Trophoblast cell (in vitro differentiated cells and primary cell): ENCODE measurements around the gene MSI1.

ENCODE experiments used
- DNase-seq, 2 donors: peaks; one replicate each; pipeline ENCODE4 v3.0.0-alpha.2; 2016
- H2AFZ ChIP-seq: 2 replicates; pipeline ENCODE4 v1.6.1; 2013; ENCODE audit warnings: low read length, moderate library complexity, mild to moderate bottlenecking; ENCODE audit not compliant: insufficient read depth, poor library complexity
- H2AK5ac ChIP-seq: 2 replicates; pipeline ENCODE4 v1.6.1; 2013; ENCODE audit warnings: mild to moderate bottlenecking, low read length
- H2BK120ac ChIP-seq: 2 replicates; pipeline ENCODE4 v1.6.1; 2013; ENCODE audit warnings: low read length, mild to moderate bottlenecking, moderate library complexity; ENCODE audit not compliant: insufficient read depth, poor library complexity
- H2BK12ac ChIP-seq: 2 replicates; pipeline ENCODE4 v1.6.1; 2013; ENCODE audit warnings: mild to moderate bottlenecking, low read length, moderate library complexity
- H2BK5ac ChIP-seq: 2 replicates; pipeline ENCODE4 v1.6.1; 2013; ENCODE audit warnings: low read length, low read depth, moderate library complexity, mild to moderate bottlenecking; ENCODE audit not compliant: poor library complexity
- H3K14ac ChIP-seq: 2 replicates; pipeline ENCODE4 v1.6.1; 2013; ENCODE audit warnings: mild to moderate bottlenecking, low read length
- H3K18ac ChIP-seq: 2 replicates; pipeline ENCODE4 v1.6.1; 2013; ENCODE audit warnings: mild to moderate bottlenecking, low read length
- H3K23ac ChIP-seq: 2 replicates; pipeline ENCODE4 v1.6.1; 2013; ENCODE audit warnings: low read length
- H3K27ac ChIP-seq: 2 replicates; pipeline ENCODE4 v1.5.1; 2013; ENCODE audit warnings: low read depth, mild to moderate bottlenecking, inconsistent platforms, low read length, moderate library complexity
- H3K27me3 ChIP-seq: 2 replicates; pipeline ENCODE4 v1.6.1; 2013; ENCODE audit warnings: inconsistent platforms, mild to moderate bottlenecking, low read length, moderate library complexity; ENCODE audit not compliant: insufficient read depth
- H3K36me3 ChIP-seq, 2 experiments: 1 replicate in 1 of 2; 2 replicates in 1 of 2; pipeline ENCODE4 v1.6.1; 2013; ENCODE audit warnings: low read length in 2 of 2, mild to moderate bottlenecking in 2 of 2, moderate library complexity in 1 of 2; ENCODE audit not compliant: insufficient read depth in 2 of 2, control insufficient read depth in 1 of 2
- H3K4ac ChIP-seq: 2 replicates; pipeline ENCODE4 v1.6.1; 2013; ENCODE audit warnings: low read depth, mild to moderate bottlenecking, low read length, moderate library complexity
- H3K4me1 ChIP-seq, 2 experiments: 1 replicate in 1 of 2; 2 replicates in 1 of 2; pipeline ENCODE4 v1.6.1; 2013; ENCODE audit warnings: low read length in 2 of 2, mild to moderate bottlenecking in 2 of 2, moderate library complexity in 1 of 2; ENCODE audit not compliant: insufficient read depth in 2 of 2, control insufficient read depth in 1 of 2
- H3K4me2 ChIP-seq: 2 replicates; pipeline ENCODE4 v1.6.1; 2013; ENCODE audit warnings: inconsistent platforms, mild to moderate bottlenecking, low read length, moderate library complexity
- H3K4me3 ChIP-seq: 2 replicates; pipeline ENCODE4 v1.5.1; 2013; ENCODE audit warnings: mild to moderate bottlenecking, low read depth, low read length, inconsistent platforms
- H3K79me1 ChIP-seq: one replicate; pipeline ENCODE4 v1.6.1; 2013; ENCODE audit warnings: low read length
- H3K79me2 ChIP-seq: 2 replicates; pipeline ENCODE4 v1.6.1; 2013; ENCODE audit warnings: low read length, mild to moderate bottlenecking; ENCODE audit not compliant: control insufficient read depth, insufficient read depth, poor library complexity
- H3K9ac ChIP-seq: 2 replicates; pipeline ENCODE4 v1.6.1; 2013; ENCODE audit warnings: mild to moderate bottlenecking, low read length
- H3K9me3 ChIP-seq: 2 replicates; pipeline ENCODE4 v1.6.1; 2013; ENCODE audit warnings: low read depth, mild to moderate bottlenecking, control low read depth, inconsistent platforms, low read length; ENCODE audit not compliant: insufficient read depth
- H4K12ac ChIP-seq: 2 replicates; pipeline ENCODE4 v1.6.1; 2013; ENCODE audit warnings: low read depth, mild to moderate bottlenecking, low read length, moderate library complexity
- H4K8ac ChIP-seq: 2 replicates; pipeline ENCODE4 v1.6.1; 2013; ENCODE audit warnings: low read depth, mild to moderate bottlenecking, low read length, moderate library complexity
- H4K91ac ChIP-seq: one replicate; pipeline ENCODE4 v1.6.1; 2013; ENCODE audit warnings: low read depth, mild to moderate bottlenecking, low read length, moderate library complexity
- WGBS: extraction: QIAGEN DNeasy Blood & Tissue Kit; methylation state at CpG from one replicate; pipeline ENCODE4 v1.1.7; 2013; ENCODE audit warnings: missing lambda C conversion rate; ENCODE audit not compliant: insufficient read length, insufficient coverage; ENCODE audit errors: extremely low coverage; 5-methylcytosine and 5-hydroxymethylcytosine counted together

Gene MSI1

GRCh38 chr12:120357104-120357503 lies 11.9 kb downstream of the MSI1 start:
- Histone ChIP-seq H3K36me3 (peaks cover 10 to 12% of the 10 kb centered on the region in 2 experiments), H3K23ac (no peak overlapping the region), H4K8ac (no peak overlapping the region), H3K4me1 (peaks cover 21 to 28% of the 10 kb centered on the region in 2 experiments), H3K9ac (no peak overlapping the region), H3K9me3 (no peaks in the 10 kb centered on the region), H2BK12ac (no peak overlapping the region), H4K12ac (no peak overlapping the region), H2AK5ac (peak overlapping the region; percentile 19), H3K4me2 (no peak overlapping the region), H2BK120ac (no peak overlapping the region), H3K4ac (no peak overlapping the region), H3K18ac (no peak overlapping the region), H3K79me2 (peaks cover 5% of the 10 kb centered on the region), H3K4me3 (no peak overlapping the region), H2BK5ac (no peak overlapping the region), H4K91ac (peak overlapping the region; percentile 4), H2AFZ (no peak overlapping the region), H3K79me1 (peaks cover 16% of the 10 kb centered on the region), H3K27ac (peak overlapping the region; percentile 7), H3K14ac (no peak overlapping the region), H3K27me3 (no peaks in the 10 kb centered on the region)
- no peak for DNase-seq
- WGBS, result no CpG with 5 or more reads among the region's 5 CpGs

GRCh38 chr12:120356567-120357030 lies 12.4 kb downstream of the MSI1 start:
- peaks cover 17 to 25% of the 10 kb centered on the region in 2 experiments for H3K4me1 ChIP-seq
- no peaks in the 10 kb centered on the region for H3K9me3 ChIP-seq
- no peak overlapping the region for H3K18ac ChIP-seq
- H3K14ac ChIP-seq, result no peak overlapping the region
- no peak overlapping the region for H3K27ac ChIP-seq
- H4K12ac ChIP-seq, result no peak overlapping the region
- no peaks in the 10 kb centered on the region for H3K27me3 ChIP-seq
- H4K91ac ChIP-seq, result no peak overlapping the region
- H3K79me1 ChIP-seq, result peaks cover 12% of the 10 kb centered on the region
- no peak overlapping the region for H2AFZ ChIP-seq
- H2AK5ac ChIP-seq, result no peak overlapping the region
- H3K4ac ChIP-seq, result no peak overlapping the region
- H4K8ac ChIP-seq, result no peak overlapping the region
- H3K9ac ChIP-seq, result no peak overlapping the region
- H2BK120ac ChIP-seq, result no peak overlapping the region
- no CpG with 5 or more reads among the region's 13 CpGs for WGBS
- H3K79me2 ChIP-seq, result peaks cover 3% of the 10 kb centered on the region
- no peak overlapping the region for H3K4me2 ChIP-seq
- no peak overlapping the region for H2BK5ac ChIP-seq
- peaks cover 8 to 14% of the 10 kb centered on the region in 2 experiments for H3K36me3 ChIP-seq
- no peak overlapping the region for H3K4me3 ChIP-seq
- no peak overlapping the region for H3K23ac ChIP-seq
- DNase-seq, result peak; percentile 98 to 100
- no peak overlapping the region for H2BK12ac ChIP-seq

- Histone ChIP-seq H3K14ac (no peak overlapping the region), H3K9ac (no peak overlapping the region), H3K18ac (no peak overlapping the region), H4K12ac (no peak overlapping the region), H3K4me2 (no peak overlapping the region), H3K27me3 (no peaks in the 10 kb centered on the region), H4K91ac (no peak overlapping the region), H3K36me3 (peaks cover 13 to 23% of the 10 kb centered on the region in 2 experiments), H3K4ac (no peak overlapping the region), H2AK5ac (no peak overlapping the region), H3K4me1 (peaks cover 6 to 11% of the 10 kb centered on the region in 2 experiments), H3K79me1 (peaks cover 4% of the 10 kb centered on the region), H3K9me3 (no peaks in the 10 kb centered on the region), H2BK5ac (no peak overlapping the region), H3K4me3 (no peak overlapping the region), H2BK120ac (no peak overlapping the region), H2AFZ (no peak overlapping the region), H3K23ac (no peak overlapping the region), H3K79me2 (no peaks in the 10 kb centered on the region), H2BK12ac (no peak overlapping the region), H4K8ac (no peak overlapping the region), H3K27ac (no peak overlapping the region)
- peak; percentile 93 to 96 for DNase-seq
- no CpG with 5 or more reads among the region's 4 CpGs for WGBS
Observed at GRCh38 chr12:120353556-120354317, 15.2 kb downstream of the MSI1 start.

- no peak overlapping the region for H3K18ac ChIP-seq
Observed at GRCh38 chr12:120353136-120353535, 15.8 kb downstream of the MSI1 start.

More at GRCh38 chr12:120353136-120353535, 15.8 kb downstream of the MSI1 start:
- Histone ChIP-seq H3K4me2 (no peak overlapping the region), H3K79me2 (no peaks in the 10 kb centered on the region), H4K12ac (no peak overlapping the region), H3K27me3 (no peaks in the 10 kb centered on the region), H3K4me3 (no peak overlapping the region), H4K8ac (no peak overlapping the region), H2AFZ (no peak overlapping the region), H3K79me1 (no peaks in the 10 kb centered on the region), H3K4me1 (peaks cover 2 to 5% of the 10 kb centered on the region in 2 experiments), H3K27ac (no peak overlapping the region), H2BK12ac (no peak overlapping the region), H3K9me3 (no peaks in the 10 kb centered on the region), H3K9ac (no peak overlapping the region), H3K14ac (no peak overlapping the region), H2AK5ac (no peak overlapping the region), H3K4ac (no peak overlapping the region), H3K23ac (no peak overlapping the region), H3K36me3 (peaks cover 13 to 24% of the 10 kb centered on the region in 2 experiments), H4K91ac (no peak overlapping the region), H2BK5ac (no peak overlapping the region), H2BK120ac (no peak overlapping the region)
- no CpG with 5 or more reads among the region's 6 CpGs for WGBS
- peak; percentile 34 to 54 for DNase-seq
